Endothelial cell of umbilical vein (primary cell): ENCODE results near the gene DUSP18. TPM values are rescaled to one million over a fixed set of nuclear protein-coding genes. Genes with fewer than 3 reads are reported as not detected.

ENCODE experiments used
- BruUV-seq: library from RNA; stranded (reverse); fragments of 400-500 nt; replicated peaks from 2 replicates; lab custom pipeline; 2021; lab: Mats Ljungman, UMichigan
- CTCF ChIA-PET: fragments of 300-600, 350-600 bp; sonication (Branson Sonifier 250); formaldehyde crosslinking; loops from one replicate; lab custom pipeline; 2021; ENCODE audit warnings: antibody characterized with exemption, inconsistent platforms; lab: Charles Lee
- POLR2A ChIA-PET: fragments of 300-600, 350-600 bp; sonication (Branson Sonifier 250); formaldehyde crosslinking; loops from one replicate; lab custom pipeline; 2021; ENCODE audit warnings: antibody characterized with exemption, inconsistent platforms; lab: Charles Lee
- DNase-seq: peaks from one replicate; pipeline ENCODE4 v3.0.0-alpha.2; 2011; ENCODE audit warnings: low read depth, low spot score
- FAIRE-seq: peaks from 2 replicates; lab custom pipeline; 2011; peaks lifted over from hg19 to GRCh38; lab: Jason Lieb, UNC
- H2AFZ ChIP-seq: 2 replicates; pipeline ENCODE4 v1.6.0; 2012; ENCODE audit warnings: low read depth, low read length, control low read depth, inconsistent platforms
- H3K27ac ChIP-seq: 2 replicates; pipeline ENCODE4 v1.5.1; 2011; ENCODE audit warnings: low read depth, mild to moderate bottlenecking, control low read depth, low read length, moderate library complexity; ENCODE audit not compliant: insufficient read depth
- H3K27me3 ChIP-seq, 2 experiments: 2 replicates each; pipeline versions ENCODE4 v1.6.0 to v1.6.1; 2011; ENCODE audit warnings: low read length in 2 of 2, mixed read lengths in 1 of 2; ENCODE audit not compliant: control insufficient read depth in 2 of 2, insufficient read depth in 2 of 2
- H3K36me3 ChIP-seq, 2 experiments: 2 replicates in 1 of 2; 3 replicates in 1 of 2; pipeline ENCODE4 v1.5.1; 2011; ENCODE audit warnings: low read length in 2 of 2, mild to moderate bottlenecking in 1 of 2, moderate library complexity in 1 of 2; ENCODE audit not compliant: control insufficient read depth in 2 of 2, insufficient read depth in 2 of 2; ENCODE audit errors: extremely low read depth in 1 of 2
- H3K4me1 ChIP-seq: 3 replicates; pipeline ENCODE4 v1.5.1; 2011; ENCODE audit warnings: mild to moderate bottlenecking, low read length; ENCODE audit not compliant: control insufficient read depth, insufficient read depth; ENCODE audit errors: extremely low read depth
- H3K4me2 ChIP-seq: 2 replicates; pipeline ENCODE4 v1.6.1; 2011; ENCODE audit warnings: low read length, control low read depth, mixed read lengths; ENCODE audit not compliant: insufficient read depth
- H3K4me3 ChIP-seq, 3 experiments: fragments of 200-600 bp in 1 of 3; sonication (generic), shearing (Covaris generic) in 1 of 3; replicated peaks in 1 of 3; 2 replicates each; pipeline ENCODE4 v1.5.1; 2011 to 2016; ENCODE audit warnings: control low read depth in 3 of 3, low read length in 3 of 3, mild to moderate bottlenecking in 2 of 3, inconsistent platforms in 1 of 3, low read depth in 1 of 3, moderate library complexity in 1 of 3; ENCODE audit not compliant: insufficient read depth in 1 of 3
- H3K79me2 ChIP-seq: 2 replicates; pipeline ENCODE4 v1.6.0; 2012; ENCODE audit warnings: low read length, inconsistent platforms; ENCODE audit not compliant: control insufficient read depth, insufficient read depth
- H3K9ac ChIP-seq: replicated peaks from 2 replicates; pipeline ENCODE3; 2011; ENCODE audit warnings: low read length, control low read depth; ENCODE audit not compliant: insufficient read depth; ENCODE audit errors: extremely low read depth
- H3K9me1 ChIP-seq: replicated peaks from 3 replicates; pipeline ENCODE4 v1.6.0; 2011; ENCODE audit warnings: mild to moderate bottlenecking, low read length; ENCODE audit not compliant: control insufficient read depth, insufficient read depth; ENCODE audit errors: extremely low read depth
- H3K9me3 ChIP-seq: replicated peaks from 2 replicates; pipeline ENCODE4 v1.5.1; 2012; ENCODE audit warnings: low read length, inconsistent platforms; ENCODE audit not compliant: control insufficient read depth, insufficient read depth
- H4K20me1 ChIP-seq: replicated peaks from 2 replicates; pipeline ENCODE3; 2011; ENCODE audit warnings: mild to moderate bottlenecking, low read length; ENCODE audit not compliant: control insufficient read depth, insufficient read depth; ENCODE audit errors: extremely low read depth
- CTCF ChIP-seq, 2 donors: IDR thresholded peaks; 1 replicate in 1 of 2; 2 replicates in 1 of 2; pipeline ENCODE4 v1.5.1; 2011; ENCODE audit warnings: low read length in 2 of 2, mild to moderate bottlenecking in 2 of 2, moderate library complexity in 2 of 2, control low read depth in 1 of 2, inconsistent platforms in 1 of 2, low read depth in 1 of 2; ENCODE audit not compliant: insufficient read depth in 1 of 2; ENCODE audit errors: extremely low read depth in 1 of 2
- EZH2 ChIP-seq: IDR thresholded peaks from 2 replicates; pipeline ENCODE4 v1.6.1; 2012; ENCODE audit warnings: borderline replicate concordance, low read depth, mild to moderate bottlenecking, moderate library complexity, low read length, inconsistent platforms; ENCODE audit not compliant: severe bottlenecking
- FOS ChIP-seq: IDR thresholded peaks from 2 replicates; pipeline ENCODE4 v1.6.1; 2011; ENCODE audit warnings: mild to moderate bottlenecking, low read length, moderate library complexity, borderline replicate concordance; ENCODE audit not compliant: insufficient read depth
- GATA2 ChIP-seq: IDR thresholded peaks from 2 replicates; pipeline ENCODE4 v1.7.0; 2011; ENCODE audit warnings: low read depth, mild to moderate bottlenecking, moderate library complexity, mixed read lengths, low read length; ENCODE audit not compliant: insufficient read length, insufficient read depth
- JUN ChIP-seq: IDR thresholded peaks from 2 replicates; pipeline ENCODE4 v1.6.1; 2011; ENCODE audit warnings: borderline replicate concordance, low read depth; ENCODE audit not compliant: insufficient read length, insufficient read depth
- MAX ChIP-seq: IDR thresholded peaks from 2 replicates; pipeline ENCODE4 v1.6.1; 2011; ENCODE audit not compliant: insufficient read depth, insufficient read length
- MYC ChIP-seq: IDR thresholded peaks from one replicate; pipeline ENCODE4 v1.6.1; 2011; ENCODE audit warnings: mild to moderate bottlenecking, low read depth, low read length
- POLR2A ChIP-seq: IDR thresholded peaks from 2 replicates; pipeline ENCODE4 v1.6.1; 2012; ENCODE audit warnings: low read depth, mild to moderate bottlenecking, control low read depth, low read length
- POLR2AphosphoS5 ChIP-seq: IDR thresholded peaks from 2 replicates; pipeline ENCODE4 v1.6.1; 2012; ENCODE audit warnings: low read depth, mild to moderate bottlenecking, control low read depth, low read length, moderate library complexity; ENCODE audit not compliant: insufficient read depth
- dilution Hi-C: fragments of 300-500 bp; cut with MboI; formaldehyde crosslinking; loops from one replicate; pipeline ENCODE4 v1.15.0; 2019; ENCODE audit warnings: low sequenced_read_pairs; ENCODE audit not compliant: extremely low pct_ligation_motif_present
- intact Hi-C: fragments of 100-400 bp; cut with micrococcal nuclease; formaldehyde crosslinking; loops from one replicate; pipeline ENCODE4 v1.10.0; 2022
- polyA plus RNA-seq, 4 experiments: library from polyadenylated mRNA; depleted of rRNA in 3 of 4; stranded (reverse) in 3 of 4; unstranded in 1 of 4; fragments of >200 nt; gene quantifications; 2 replicates each; pipeline versions ENCODE4 v1.2.1 to v1.2.3, GENCODE V29; 2011 to 2012; ENCODE audit warnings: missing spikeins in 1 of 4
- total RNA-seq: library from RNA; stranded (reverse); gene quantifications from 2 replicates; pipeline ENCODE4 v1.2.3, GENCODE V29; 2021

Gene DUSP18
- total and polyA plus RNA-seq, 2 donors (not counting 3 experiments of a cell fraction or from before 2014, with no cell fraction given), result 18.3 to 30.1 TPM

DNA sequence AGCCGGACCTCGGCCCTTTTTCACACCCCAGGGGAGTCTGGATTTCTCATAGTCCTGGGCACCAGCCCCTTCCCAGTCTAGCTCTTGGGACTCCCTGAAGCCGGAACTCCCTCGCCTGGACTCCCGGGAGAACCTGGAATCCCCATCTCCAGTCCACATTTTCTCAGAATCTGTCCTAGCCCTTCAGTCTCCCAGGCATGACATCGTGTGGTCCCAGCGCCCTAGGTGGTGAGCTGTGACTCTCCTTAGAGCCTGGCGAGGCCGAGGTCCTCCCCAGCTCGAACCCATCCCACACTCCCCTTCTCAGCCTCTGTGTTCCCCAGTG, 673 bp upstream of the DUSP18 start:
- no peak for TF ChIP-seq GATA2
- no peak for TF ChIP-seq CTCF (IDR thresholded peaks at IDR 0.05; ENCODE audit: extremely low read depth in 1 of 2, insufficient read depth in 1 of 2, low read depth in 1 of 2, low read length in 2 of 2)
- TF ChIP-seq JUN, result no peak
- no peak for TF ChIP-seq MAX
- TF ChIP-seq MYC, result no peak
- TF ChIP-seq POLR2AphosphoS5, result no peak
- TF ChIP-seq POLR2A, result no peak
- TF ChIP-seq EZH2, result no peak
- no peak for TF ChIP-seq FOS
- CTCF ChIA-PET, result interaction anchor here (3.9 to 4.5 kb wide), 2 partner anchors 33 to 86 kb away, joined by 27 to 47 read pairs; partner anchors contain the start of gene SLC35E4
- H3K27me3 ChIP-seq, result no peaks in the 10 kb centered on the region
- H3K4me2 ChIP-seq, result peak overlapping the region; percentile 89
- H3K4me1 ChIP-seq, result peaks cover 18% of the 10 kb centered on the region
- H3K27ac ChIP-seq, result no peak overlapping the region
- dilution Hi-C loops, result no loop called here
- H3K36me3 ChIP-seq, result peaks cover 0 to 9% of the 10 kb centered on the region in 2 experiments
- H3K4me3 ChIP-seq, result peak overlapping the region; percentile 35 to 71 (median 66)
- H3K9me1 ChIP-seq, result no peaks in the 10 kb centered on the region
- FAIRE-seq (no peak), DNase-seq (no peak)
- H3K79me2 ChIP-seq, result no peaks in the 10 kb centered on the region
- peak overlapping the region; percentile 93 for H2AFZ ChIP-seq
- H3K9me3 ChIP-seq, result no peaks in the 10 kb centered on the region
- POLR2A ChIA-PET, result no interaction called here
- peak overlapping the region; percentile 18 for H3K9ac ChIP-seq
- intact Hi-C loops, result no loop called here
- BruUV-seq, result no TSS peak
- no peaks in the 10 kb centered on the region for H4K20me1 ChIP-seq
